Panc1 (cell line): ENCODE measurements around the gene ZFHX3. TPM values are rescaled to one million over a fixed set of nuclear protein-coding genes. Genes with fewer than 3 reads are reported as not detected.

Source experiments
- ATAC-seq: fragments of 200-7000 bp; cut with Tn5 transposase; 2 replicates; pipeline ENCODE4 v1.9.1; 2020; ENCODE audit warnings: mild to moderate bottlenecking, moderate library complexity
- BruUV-seq: library from RNA; stranded (reverse); fragments of 400-500 nt; replicated peaks from 2 replicates; lab custom pipeline; 2021; lab: Mats Ljungman, UMichigan
- CTCF ChIA-PET: fragments of 300-600 bp; sonication (Branson Sonifier 250); formaldehyde crosslinking; loops from one replicate; lab custom pipeline; 2022; ENCODE audit warnings: antibody characterized with exemption; lab: Charles Lee
- POLR2A ChIA-PET: fragments of 300-600 bp; sonication (Branson Sonifier 250); formaldehyde crosslinking; loops from one replicate; lab custom pipeline; 2022; ENCODE audit warnings: antibody characterized with exemption; lab: Charles Lee
- DNase-seq: peaks from one replicate; pipeline ENCODE4 v3.0.0-alpha.2; 2010; ENCODE audit warnings: low read depth, low spot score
- H3K27ac ChIP-seq: 2 replicates; pipeline ENCODE4 v1.5.1; 2011; ENCODE audit warnings: mild to moderate bottlenecking, low read length, inconsistent platforms
- H3K27me3 ChIP-seq: fragments of 200-500 bp; sonication (Bioruptor generic); 2 replicates; pipeline ENCODE4 v1.6.0; 2014; ENCODE audit warnings: low read length, inconsistent platforms; ENCODE audit not compliant: control insufficient read depth, insufficient read depth
- H3K36me3 ChIP-seq: fragments of 200-500 bp; sonication (Bioruptor generic); 2 replicates; pipeline ENCODE4 v1.5.1; 2014; ENCODE audit warnings: inconsistent platforms, mild to moderate bottlenecking, low read length, moderate library complexity; ENCODE audit not compliant: control insufficient read depth, insufficient read depth
- H3K4me1 ChIP-seq: 2 replicates; pipeline ENCODE4 v1.5.1; 2011; ENCODE audit warnings: inconsistent platforms, mild to moderate bottlenecking, low read length, moderate library complexity; ENCODE audit not compliant: control insufficient read depth, insufficient read depth
- H3K4me3 ChIP-seq, 2 experiments: 2 replicates each; pipeline ENCODE4 v1.5.1; 2011 to 2012; ENCODE audit warnings: low read depth in 2 of 2, low read length in 2 of 2, mild to moderate bottlenecking in 2 of 2, inconsistent platforms in 1 of 2, moderate library complexity in 1 of 2
- H3K9me3 ChIP-seq: fragments of 200-500 bp; sonication (Bioruptor generic); 2 replicates; pipeline ENCODE4 v1.5.1; 2014; ENCODE audit warnings: low read depth, mild to moderate bottlenecking, inconsistent platforms, low read length, moderate library complexity; ENCODE audit not compliant: control insufficient read depth, insufficient read depth
- CTCF ChIP-seq: fragments of 450-650 bp; IDR thresholded peaks from 2 replicates; pipeline ENCODE4 v1.5.1; 2017; ENCODE audit warnings: mild to moderate bottlenecking
- POLR2AphosphoS5 ChIP-seq: IDR thresholded peaks from 2 replicates; pipeline ENCODE4 v1.6.1; 2012; ENCODE audit warnings: mild to moderate bottlenecking, low read depth, low read length, moderate library complexity
- REST ChIP-seq, 2 experiments: IDR thresholded peaks; 2 replicates each; pipeline ENCODE4 v1.6.1; 2011 to 2012; ENCODE audit warnings: low read depth in 2 of 2, control low read depth in 1 of 2, low read length in 1 of 2, mild to moderate bottlenecking in 1 of 2, moderate library complexity in 1 of 2; ENCODE audit not compliant: insufficient read depth in 1 of 2
- SIN3A ChIP-seq: IDR thresholded peaks from 2 replicates; pipeline ENCODE4 v1.6.1; 2012; ENCODE audit warnings: low read depth, mild to moderate bottlenecking, low read length, moderate library complexity, borderline replicate concordance; ENCODE audit not compliant: insufficient read depth
- TCF7L2 ChIP-seq: IDR thresholded peaks from 2 replicates; pipeline ENCODE4 v1.6.1; 2011; ENCODE audit warnings: mild to moderate bottlenecking, low read depth, low read length, inconsistent platforms
- in situ Hi-C: cut with HindIII; loops from 2 replicates; pipeline ENCODE4 v1.10.0; 2016; ENCODE audit warnings: low sequenced_read_pairs, low pct_unique_long_range_greater_than_20kb
- intact Hi-C: fragments of 100-400 bp; cut with micrococcal nuclease; formaldehyde crosslinking; loops from one replicate; pipeline ENCODE4 v1.10.0; 2022; ENCODE audit not compliant: unreplicated experiment
- total RNA-seq: library from RNA; stranded (reverse); gene quantifications from one replicate; pipeline ENCODE4 v1.2.1, GENCODE V29; 2021; ENCODE audit not compliant: unreplicated experiment

Gene ZFHX3
- total RNA-seq, 1 experiment from 2014 or later, result 7.1 TPM

DNA sequence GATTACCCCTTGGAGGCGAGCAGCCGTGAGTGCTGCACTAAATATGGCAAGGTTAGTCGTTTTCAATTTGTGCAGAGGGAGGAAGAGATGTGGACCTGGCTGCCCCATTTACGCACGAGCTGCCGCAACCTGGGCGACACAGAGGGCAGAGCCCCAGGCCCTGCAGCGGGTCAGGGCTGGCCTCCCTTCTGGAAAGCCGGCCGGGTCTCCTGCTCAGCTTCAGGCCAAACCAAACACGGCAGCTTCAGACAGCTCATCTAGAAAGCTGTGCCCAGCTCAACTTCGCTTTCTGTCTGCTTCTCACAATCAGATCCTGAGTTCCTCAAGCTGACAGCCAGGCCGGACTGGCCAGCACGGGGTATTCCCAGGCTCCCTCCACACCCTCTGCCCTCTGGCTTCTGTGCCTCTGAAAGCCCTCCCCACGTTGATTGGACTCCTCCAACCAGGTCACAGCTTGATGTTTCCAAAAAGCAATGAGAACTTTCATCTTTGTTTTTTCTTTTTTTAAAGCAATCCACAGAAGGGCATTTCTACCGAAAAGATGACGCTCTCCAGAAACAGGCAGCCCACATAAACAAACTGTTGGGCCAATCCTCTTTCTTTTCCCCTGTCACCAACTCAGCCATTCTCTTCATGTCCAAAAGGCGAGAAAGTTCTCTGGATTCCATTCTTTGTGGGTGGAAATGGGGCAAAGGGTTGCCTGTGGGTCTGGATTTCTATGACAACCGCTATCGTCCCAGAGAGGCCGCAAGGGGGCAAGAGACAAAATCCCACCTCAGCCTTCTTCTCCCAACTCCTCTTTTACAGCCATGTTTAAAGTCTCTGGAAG lies 189.0 kb downstream of the ZFHX3 start:
- intact Hi-C loops, result no loop called here
- ChIA-PET POLR2A (no interaction called here), CTCF (interaction anchor here (0.5 to 0.6 kb wide), 2 partner anchors 25 to 262 kb away, joined by 3 to 7 read pairs; no protein-coding TSS in a partner anchor)
- no peak overlapping the region for H3K27ac ChIP-seq
- H3K4me3 ChIP-seq, result no peak overlapping the region
- no peaks in the 10 kb centered on the region for H3K9me3 ChIP-seq
- BruUV-seq, result no TSS peak
- no peak for DNase-seq
- H3K4me1 ChIP-seq, result no peaks in the 10 kb centered on the region
- no peaks in the 10 kb centered on the region for H3K36me3 ChIP-seq
- no peaks in the 10 kb centered on the region for H3K27me3 ChIP-seq
- in situ Hi-C loops, result no loop called here
- ATAC-seq, result no peak
- TF ChIP-seq REST (IDR thresholded peaks at IDR 0.05; ENCODE audit: insufficient read depth in 1 of 2, low read depth in 2 of 2, low read length in 1 of 2), result no peak
- TF ChIP-seq TCF7L2, result no peak
- no peak for TF ChIP-seq SIN3A
- TF ChIP-seq CTCF, result no peak
- TF ChIP-seq POLR2AphosphoS5, result no peak

DNA sequence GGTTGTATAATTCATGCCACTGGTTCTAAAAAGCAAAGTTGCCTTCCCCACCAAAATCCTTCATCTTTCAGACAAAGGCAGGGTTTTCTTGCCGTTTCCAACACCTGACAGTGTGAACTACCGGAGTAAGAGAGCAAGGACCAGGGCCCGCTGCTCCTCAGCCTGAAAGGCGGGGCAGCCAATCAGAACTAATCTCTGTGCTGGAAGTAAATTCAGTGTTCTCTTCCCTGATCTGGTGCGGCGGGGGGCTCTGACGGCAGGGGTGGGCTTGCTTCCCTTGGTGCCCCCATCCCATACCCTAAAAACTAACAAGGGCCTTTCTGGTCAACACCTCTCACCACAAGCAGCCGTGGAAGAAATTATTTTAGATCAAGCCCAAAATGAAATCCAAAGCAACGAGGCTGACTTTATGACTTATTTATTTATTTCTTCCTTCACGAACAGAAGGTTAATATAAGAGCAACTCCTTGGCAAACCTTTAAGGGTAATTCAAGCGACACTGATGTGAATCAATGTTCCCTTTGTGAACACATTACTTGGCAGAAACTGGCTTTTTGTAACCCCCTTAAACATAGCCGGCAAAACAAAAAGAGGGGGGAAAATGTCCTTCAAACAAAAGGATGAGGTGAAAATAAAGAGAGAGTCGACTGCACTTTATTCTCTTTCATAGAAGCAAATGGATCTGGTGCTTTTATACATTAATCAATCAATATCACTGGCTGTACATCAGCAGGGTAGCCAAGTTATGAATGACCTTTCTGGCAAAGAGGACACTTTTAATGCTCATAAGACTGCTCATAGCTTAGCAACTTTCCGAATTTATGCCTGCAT lies 189.9 kb downstream of the ZFHX3 start:
- in situ Hi-C loops, result no loop called here
- TF ChIP-seq CTCF, result no peak
- ChIA-PET CTCF (interaction anchor here (0.5 to 0.6 kb wide), 2 partner anchors 26 to 261 kb away, joined by 3 to 7 read pairs; no protein-coding TSS in a partner anchor), POLR2A (no interaction called here)
- DNase-seq, result no peak
- no peak overlapping the region for H3K27ac ChIP-seq
- no peak overlapping the region for H3K4me3 ChIP-seq
- no peak for ATAC-seq
- intact Hi-C loops, result no loop called here
- BruUV-seq, result no TSS peak
- H3K36me3 ChIP-seq, result no peaks in the 10 kb centered on the region
- H3K9me3 ChIP-seq, result no peaks in the 10 kb centered on the region
- no peaks in the 10 kb centered on the region for H3K27me3 ChIP-seq
- H3K4me1 ChIP-seq, result no peaks in the 10 kb centered on the region
